Measurements from ENCODE around the gene ZFAND2A.
"Not testable (repeated sequence)": the region's sequence is repeated elsewhere in the genome, so short reads cannot be mapped to it uniquely, and the experiment has no call there.

Gene ZFAND2A, protein sequence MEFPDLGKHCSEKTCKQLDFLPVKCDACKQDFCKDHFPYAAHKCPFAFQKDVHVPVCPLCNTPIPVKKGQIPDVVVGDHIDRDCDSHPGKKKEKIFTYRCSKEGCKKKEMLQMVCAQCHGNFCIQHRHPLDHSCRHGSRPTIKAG

GRCh38 chr7:1159891-1160669 is at the start of gene ZFAND2A:
TSS of gene ZFAND2A (minus strand) at chr7:1160196. CDS start at chr7:1158212, 1,984 bp downstream.
- TF ChIP-seq CTCF (IDR thresholded peaks at IDR 0.05; ENCODE audit: low read depth, low read length), result no peak
- peak; percentile 27; the same call in 1 of the 2 replicates for TF ChIP-seq MAX (IDR thresholded peaks at IDR 0.05; ENCODE audit: low read depth, low read length)
- TF ChIP-seq MYC (IDR thresholded peaks at IDR 0.05; ENCODE audit: low read depth, low read length), result peak; percentile 75
- peak; percentile 91 for TF ChIP-seq POLR2A (IDR thresholded peaks at IDR 0.05; ENCODE audit: extremely low read depth, insufficient read length)
- H3K4me3 ChIP-seq (ENCODE audit: low read depth, low read length), result peak within 1 kb of the TSS; percentile 98
- DNase-seq (ENCODE audit: low read depth), result peak; percentile 100

DNA sequence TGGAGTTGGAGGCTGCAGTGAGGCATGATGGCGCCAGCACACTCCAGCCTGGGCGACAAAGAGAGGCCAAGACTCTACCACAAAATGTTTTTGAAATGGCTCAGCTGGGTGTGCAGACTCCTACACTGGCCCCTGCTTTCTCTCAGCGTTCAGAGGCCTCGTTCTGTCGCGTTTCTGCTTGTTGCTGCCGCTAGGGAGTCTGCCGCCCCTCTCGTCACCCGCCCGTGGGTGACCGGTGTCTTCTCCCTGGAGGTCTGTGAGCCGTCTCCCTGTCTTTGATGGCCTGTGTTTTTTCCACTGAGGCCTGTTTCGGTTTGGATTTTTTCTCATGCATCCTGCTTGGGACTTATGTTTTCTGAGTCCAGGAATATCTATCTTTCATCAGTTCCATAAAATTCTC is 49.1 kb upstream of the ZFAND2A start:
- H3K4me3 ChIP-seq (ENCODE audit: low read depth, low read length), result no peak overlapping the region
- no peak for DNase-seq (ENCODE audit: low read depth)
- TF ChIP-seq POLR2A (IDR thresholded peaks at IDR 0.05; ENCODE audit: extremely low read depth, insufficient read length) (no peak), CTCF (IDR thresholded peaks at IDR 0.05; ENCODE audit: low read depth, low read length) (no peak), MYC (IDR thresholded peaks at IDR 0.05; ENCODE audit: low read depth, low read length) (no peak), MAX (IDR thresholded peaks at IDR 0.05; ENCODE audit: low read depth, low read length) (no peak)

GRCh38 chr7:1205742-1206141 is 45.7 kb upstream of the ZFAND2A start:
- H3K4me3 ChIP-seq (ENCODE audit: low read depth, low read length); DNase-seq (ENCODE audit: low read depth): not testable (repeated sequence)

- H3K4me3 ChIP-seq (ENCODE audit: low read depth, low read length), result no peak overlapping the region
- DNase-seq (ENCODE audit: low read depth), result no peak
- TF ChIP-seq MYC (IDR thresholded peaks at IDR 0.05; ENCODE audit: low read depth, low read length) (no peak), MAX (IDR thresholded peaks at IDR 0.05; ENCODE audit: low read depth, low read length) (no peak), CTCF (IDR thresholded peaks at IDR 0.05; ENCODE audit: low read depth, low read length) (no peak), POLR2A (IDR thresholded peaks at IDR 0.05; ENCODE audit: extremely low read depth, insufficient read length) (no peak)
These were observed 44.6 kb upstream of the ZFAND2A start for GRCh38 chr7:1204460-1205140.

GRCh38 chr7:1202914-1203313 is 42.9 kb upstream of the ZFAND2A start:
- H3K4me3 ChIP-seq (ENCODE audit: low read depth, low read length); DNase-seq (ENCODE audit: low read depth): not testable (repeated sequence)

DNA sequence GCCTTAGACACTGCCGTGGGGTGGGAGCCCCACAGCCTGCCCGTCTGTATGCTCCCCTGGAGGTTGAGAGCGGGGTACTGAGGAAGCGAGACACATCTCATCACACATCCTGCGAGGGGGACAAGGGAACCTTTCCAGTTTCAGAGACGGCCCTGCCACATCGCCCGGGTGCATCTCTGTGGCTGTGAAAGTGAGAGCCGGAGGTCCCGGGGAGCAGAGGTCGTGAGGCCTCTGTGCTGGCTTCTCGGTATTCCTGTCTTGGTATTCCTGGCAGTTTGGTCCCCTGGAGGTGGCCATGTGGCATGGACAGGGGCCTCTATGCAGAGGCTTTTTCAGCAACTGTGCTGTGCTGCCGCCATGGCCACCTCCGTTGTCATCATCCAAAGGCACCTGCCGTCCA is 41.9 kb upstream of the ZFAND2A start:
- no peak for TF ChIP-seq MYC (IDR thresholded peaks at IDR 0.05; ENCODE audit: low read depth, low read length)
- TF ChIP-seq MAX (IDR thresholded peaks at IDR 0.05; ENCODE audit: low read depth, low read length), result no peak
- TF ChIP-seq POLR2A (IDR thresholded peaks at IDR 0.05; ENCODE audit: extremely low read depth, insufficient read length), result no peak
- TF ChIP-seq CTCF (IDR thresholded peaks at IDR 0.05; ENCODE audit: low read depth, low read length), result no peak
- no peak for DNase-seq (ENCODE audit: low read depth)
- H3K4me3 ChIP-seq (ENCODE audit: low read depth, low read length), result no peak overlapping the region
